Islet of Langerhans (tissue), 1 donor: Measurements from ENCODE around the gene COG6.

Experiments
- FAIRE-seq: peaks from one replicate; lab custom pipeline; 2011; peaks lifted over from hg19 to GRCh38; lab: Jason Lieb, UNC

COG6 gene

DNA sequence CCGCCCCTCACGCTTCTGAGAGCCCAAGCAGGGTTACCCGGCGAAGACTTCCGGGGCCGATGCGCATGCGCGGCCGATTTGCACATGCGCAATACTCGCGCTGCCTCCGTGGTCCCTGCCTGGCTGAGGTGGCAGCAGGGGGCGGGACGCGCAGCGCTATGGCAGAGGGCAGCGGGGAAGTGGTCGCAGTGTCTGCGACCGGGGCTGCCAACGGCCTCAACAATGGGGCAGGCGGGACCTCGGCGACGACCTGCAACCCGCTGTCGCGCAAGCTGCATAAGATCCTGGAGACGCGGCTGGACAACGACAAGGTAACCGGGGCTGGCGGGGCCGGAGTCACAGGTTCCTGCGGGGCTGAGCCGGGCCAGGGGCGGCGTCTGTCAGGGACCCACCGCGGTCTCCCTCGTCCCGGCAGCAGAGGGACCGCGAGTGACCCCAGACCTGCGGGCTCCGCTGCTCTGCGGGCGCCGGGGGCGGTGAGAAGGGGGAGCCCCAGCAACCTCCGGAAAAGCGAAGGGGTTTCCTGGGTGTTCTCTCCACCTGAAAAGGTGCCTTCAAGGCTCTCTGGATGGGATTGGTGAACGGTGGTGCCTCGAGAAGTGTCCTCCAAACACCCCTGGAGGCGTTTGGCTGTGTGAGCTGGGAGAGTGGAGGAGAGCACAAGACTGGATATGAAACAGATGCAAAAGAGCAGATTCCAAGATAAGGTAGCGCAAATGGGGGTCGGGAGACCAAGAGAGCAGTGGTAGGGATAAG, at the start of gene COG6:
COG6 (plus strand) TSS at position 94 of the 756 bp plus-strand sequence; CDS start at position 159, 65 bp downstream.
- no peak for FAIRE-seq

DNA sequence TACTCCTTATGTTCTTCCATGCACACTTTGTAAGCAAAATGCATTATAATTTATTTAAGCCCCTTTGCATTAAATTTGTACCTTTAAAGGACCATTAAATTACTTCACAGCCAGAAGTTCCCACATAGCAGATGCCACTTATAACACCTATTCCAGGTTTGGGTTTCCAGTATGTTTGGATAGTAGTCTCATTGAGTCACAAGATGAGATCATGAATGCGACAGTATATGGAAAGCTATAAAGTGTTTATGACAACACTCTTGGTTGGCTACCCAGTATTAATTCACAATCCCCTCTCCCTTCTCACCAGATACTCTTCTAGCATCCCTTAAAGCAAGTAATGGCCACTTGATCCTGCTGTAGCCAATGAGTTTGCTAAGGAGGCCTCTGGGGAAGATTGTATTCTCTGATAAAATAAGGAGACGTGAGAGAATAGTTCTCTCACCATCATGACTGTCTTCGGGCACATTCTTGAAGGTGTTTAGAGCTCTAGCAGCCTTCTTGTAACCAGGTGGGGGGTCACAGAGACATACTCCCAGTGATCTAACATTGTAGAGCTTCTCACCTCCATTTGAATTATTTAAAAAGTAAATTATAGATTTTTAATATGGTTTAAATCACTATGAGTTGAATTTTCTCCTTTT, 49.7 kb upstream of the COG6 start:
- no peak for FAIRE-seq

GRCh38 chr13:39607876-39608275, 47.6 kb upstream of the COG6 start:
- FAIRE-seq = no peak

DNA sequence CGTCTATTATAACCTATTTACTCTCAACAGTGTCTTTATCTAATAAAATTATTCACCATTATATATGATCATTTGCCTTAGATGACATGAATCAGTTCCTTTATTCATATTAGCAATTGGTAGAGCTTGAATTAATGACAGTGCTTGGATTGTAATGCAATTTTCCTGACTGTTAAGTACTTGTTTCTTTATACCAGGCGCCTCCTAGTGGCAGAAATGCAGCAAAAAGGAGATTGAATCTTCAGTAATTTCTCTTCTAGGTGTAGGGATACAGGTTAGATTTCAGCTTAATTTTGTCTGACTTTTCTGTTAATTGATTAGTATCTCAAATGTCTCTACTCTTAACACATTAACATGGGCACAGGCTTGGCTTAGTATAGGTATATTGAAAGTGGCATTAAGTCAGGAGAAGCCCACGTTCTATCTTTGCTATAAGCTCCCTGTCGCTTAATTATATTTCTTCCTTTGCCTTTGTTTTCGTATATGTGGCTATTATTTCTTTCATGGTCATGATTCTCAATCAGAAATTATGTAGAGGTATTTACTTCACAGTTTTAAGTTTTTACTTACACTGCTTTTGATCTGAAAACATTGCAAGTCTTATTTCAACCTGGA, 43.3 kb upstream of the COG6 start:
- FAIRE-seq = peak; percentile 96

DNA sequence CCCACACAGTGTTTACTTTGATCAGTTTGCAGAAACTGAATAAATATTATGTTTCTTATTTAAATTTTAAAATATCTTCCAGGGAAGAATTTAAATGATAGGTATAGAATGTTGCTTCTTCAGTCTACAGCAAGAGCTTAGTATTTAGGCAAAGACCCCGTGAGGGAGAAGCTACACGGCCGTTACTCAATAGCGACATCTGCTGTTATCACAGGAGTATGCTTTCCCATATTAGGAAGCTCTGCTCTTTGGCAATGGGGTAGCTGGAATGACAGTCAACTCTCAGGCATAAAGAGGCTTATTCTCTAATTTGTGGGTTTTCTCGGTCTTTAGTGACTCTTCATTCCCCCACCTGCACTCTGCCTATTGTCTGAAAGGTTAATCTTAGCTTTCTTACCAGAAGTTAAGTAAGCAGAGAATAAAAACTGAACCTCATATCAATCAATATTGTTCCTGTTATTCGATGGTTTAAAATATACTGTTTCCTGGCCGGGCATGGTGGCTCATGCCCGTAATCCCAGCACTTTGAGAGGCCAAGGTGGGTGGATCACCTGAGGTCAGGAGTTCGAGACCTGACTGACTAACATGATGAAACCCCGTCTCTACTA, 39.3 kb upstream of the COG6 start:
- peak; percentile 96 for FAIRE-seq

DNA sequence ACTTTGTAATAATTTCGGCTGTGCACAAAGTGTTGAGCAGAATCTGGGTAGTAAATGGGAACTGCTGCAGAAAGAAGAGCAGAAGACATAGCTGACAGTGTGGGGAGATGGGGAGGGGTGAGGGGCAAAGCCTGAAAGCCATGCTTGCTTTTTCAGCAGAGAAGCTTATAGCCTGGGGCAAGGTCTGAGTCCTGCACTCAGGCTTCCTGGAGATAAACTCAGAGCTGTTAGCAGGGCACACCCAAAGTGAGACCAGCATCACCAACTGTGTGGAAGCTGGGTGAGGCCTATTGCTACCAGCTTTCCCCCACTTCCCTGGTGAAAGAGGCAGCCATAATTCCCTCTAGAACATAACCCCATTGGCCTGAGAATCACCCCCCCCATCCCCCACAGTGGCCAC, 36.9 kb upstream of the COG6 start:
- FAIRE-seq = no peak

GRCh38 chr13:39623466-39623865, 32.0 kb upstream of the COG6 start:
- FAIRE-seq = no peak

DNA sequence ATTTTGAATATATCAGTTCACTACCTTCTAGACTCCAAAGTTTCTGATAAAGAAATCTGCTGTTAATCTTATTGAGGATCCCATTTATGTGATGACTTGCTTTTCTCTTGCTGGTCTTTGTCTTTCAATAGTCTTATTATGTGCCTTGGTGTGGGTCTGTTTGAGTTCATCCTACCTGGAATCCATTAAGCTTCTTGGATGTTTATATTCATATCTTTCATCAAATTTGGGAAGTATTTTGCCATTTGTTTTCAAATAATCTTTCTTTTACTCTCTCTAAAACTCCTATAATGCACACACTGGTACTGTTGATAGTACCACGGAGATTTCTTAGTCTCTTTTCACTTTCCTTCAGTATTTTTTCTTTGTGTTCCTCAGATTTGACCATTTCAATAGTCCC, 24.2 kb upstream of the COG6 start:
- no peak for FAIRE-seq

DNA sequence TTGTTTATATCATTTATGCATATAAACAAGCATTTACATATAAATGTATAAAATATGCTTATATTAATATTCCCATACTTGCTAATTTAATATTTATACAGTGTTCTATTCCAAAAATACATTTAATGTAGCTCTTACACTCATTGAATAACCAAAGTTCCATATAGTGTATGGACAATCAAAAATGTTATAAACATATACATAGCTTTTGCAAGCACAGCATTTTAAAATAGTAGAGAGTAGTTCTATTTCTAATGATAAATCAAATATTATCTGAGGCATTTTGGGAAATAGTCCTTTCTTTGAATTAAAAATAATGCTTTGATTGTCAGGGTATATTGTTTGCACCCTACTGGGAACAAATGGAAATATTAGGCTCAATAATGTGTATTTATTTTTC, 22.5 kb upstream of the COG6 start:
- FAIRE-seq = no peak

GRCh38 chr13:39635564-39635963, 19.9 kb upstream of the COG6 start:
- no peak for FAIRE-seq

DNA sequence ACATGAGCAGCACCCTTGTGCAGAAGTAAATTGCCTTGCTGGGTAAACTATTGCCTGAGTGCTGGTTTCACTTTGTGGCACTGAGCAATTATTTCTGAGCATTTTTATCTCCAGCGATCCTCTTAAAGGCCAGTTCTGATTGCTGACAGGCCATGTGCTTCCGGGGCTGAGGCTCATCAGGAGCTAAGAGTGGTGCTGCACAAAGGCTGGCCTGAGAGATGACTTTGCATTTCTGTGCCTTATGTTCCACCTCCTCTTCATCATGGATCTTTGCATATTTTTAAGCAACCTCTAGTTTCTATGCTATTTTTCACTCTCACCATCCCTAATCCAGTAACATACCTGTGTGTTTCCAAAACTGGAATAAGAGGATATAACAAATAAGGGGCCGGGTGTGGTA, 17.6 kb upstream of the COG6 start:
- FAIRE-seq = no peak

DNA sequence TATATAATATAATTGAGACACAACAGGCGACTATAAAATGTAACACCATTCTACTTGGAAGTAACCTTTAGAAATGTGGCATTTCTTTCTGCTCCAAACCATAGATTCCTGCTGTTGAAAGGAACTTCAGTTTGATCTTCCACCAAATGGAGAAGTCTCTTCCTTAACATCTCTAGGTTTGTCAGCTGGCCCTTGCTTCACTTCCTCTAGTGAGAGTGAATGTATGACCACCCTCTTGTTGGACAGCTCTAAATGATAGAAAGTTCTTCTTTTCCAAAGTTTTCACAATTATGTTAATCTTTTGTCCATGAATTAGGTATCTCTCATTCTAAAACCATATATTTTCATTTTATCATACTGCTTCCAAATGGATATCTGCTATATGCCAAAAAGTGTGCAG, 13.8 kb upstream of the COG6 start:
- no peak for FAIRE-seq

- no peak for FAIRE-seq
Measured at GRCh38 chr13:39646122-39646521, 9.3 kb upstream of the COG6 start.

- peak; percentile 66 for FAIRE-seq
Measured at GRCh38 chr13:39655041-39655568, 357 bp upstream of the COG6 start.

DNA sequence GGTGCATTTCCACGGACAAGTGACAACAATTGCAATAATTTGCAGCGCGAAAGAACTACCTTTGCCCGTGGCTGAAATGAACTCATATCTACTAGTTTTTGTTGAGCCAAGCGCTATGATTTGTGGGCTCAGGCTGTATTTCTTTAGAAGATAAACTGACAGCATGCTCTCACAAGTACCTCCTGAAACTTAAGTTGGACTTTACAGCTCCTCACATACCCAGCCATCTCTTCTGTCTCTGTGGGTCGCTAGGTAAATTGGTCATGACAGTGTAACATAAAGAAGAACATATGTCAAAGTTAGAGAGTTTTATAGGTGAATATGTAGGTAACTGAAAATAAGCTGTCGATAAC, 839 bp downstream of the COG6 start:
- no peak for FAIRE-seq

DNA sequence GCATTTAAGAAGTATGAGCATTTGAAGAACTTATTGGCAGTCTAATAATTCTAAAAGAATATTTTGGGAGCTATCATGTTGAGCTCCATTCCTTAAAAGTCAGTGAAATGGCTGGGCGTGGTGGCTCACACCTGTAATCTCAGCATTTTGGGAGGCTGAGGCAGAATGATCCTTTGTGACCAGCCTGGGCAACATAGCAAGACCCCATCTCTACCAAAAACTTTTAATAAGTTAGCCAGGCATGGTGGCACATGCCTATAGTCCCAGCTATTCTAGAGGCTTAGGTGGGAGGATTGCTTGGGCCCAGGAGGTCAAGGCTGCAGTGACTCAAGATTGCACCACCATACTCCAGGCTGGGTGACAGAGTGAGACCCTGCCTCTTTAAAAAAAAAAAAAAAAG, 8.0 kb downstream of the COG6 start:
- FAIRE-seq = no peak

- no peak for FAIRE-seq
Measured at GRCh38 chr13:39663958-39664357, 8.5 kb downstream of the COG6 start.

- no peak for FAIRE-seq
Measured at GRCh38 chr13:39665763-39666162, 10.3 kb downstream of the COG6 start.

- FAIRE-seq = peak; percentile 79
Measured at GRCh38 chr13:39670445-39670844, 15.0 kb downstream of the COG6 start.

DNA sequence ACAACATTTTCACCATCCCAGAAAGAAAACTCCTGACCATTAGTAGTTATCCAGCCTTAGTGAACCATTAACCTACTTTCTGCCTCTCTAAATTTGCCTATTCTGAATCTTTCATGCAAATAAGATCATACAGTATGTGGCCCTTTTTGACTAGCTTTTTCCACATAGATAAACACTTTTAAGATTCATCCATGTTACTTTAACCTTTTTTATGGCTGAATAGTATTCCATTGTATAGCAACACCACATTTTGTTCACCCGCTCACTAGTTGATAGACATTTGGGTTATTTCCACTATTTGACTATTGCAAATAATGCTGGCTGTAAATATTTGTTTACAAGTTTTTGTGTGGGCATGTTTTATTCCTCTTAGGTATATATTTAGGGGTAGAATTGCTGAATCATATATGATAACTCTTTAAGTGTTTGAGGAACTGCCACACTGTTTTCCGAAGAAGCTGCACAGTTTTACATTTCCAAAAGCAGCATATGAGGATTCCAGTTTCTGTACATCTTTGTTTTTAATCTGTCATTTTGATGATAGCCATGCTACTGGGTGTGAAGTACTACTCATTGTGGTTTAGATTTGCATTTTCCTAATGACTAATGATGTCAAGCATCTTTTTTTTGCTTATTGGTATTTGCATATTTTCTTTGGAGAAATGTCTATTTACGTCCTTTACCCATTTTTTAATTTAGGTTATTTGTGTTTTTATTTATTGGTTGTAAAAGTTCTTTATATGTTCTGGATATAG, 17.1 kb downstream of the COG6 start:
- FAIRE-seq = no peak

DNA sequence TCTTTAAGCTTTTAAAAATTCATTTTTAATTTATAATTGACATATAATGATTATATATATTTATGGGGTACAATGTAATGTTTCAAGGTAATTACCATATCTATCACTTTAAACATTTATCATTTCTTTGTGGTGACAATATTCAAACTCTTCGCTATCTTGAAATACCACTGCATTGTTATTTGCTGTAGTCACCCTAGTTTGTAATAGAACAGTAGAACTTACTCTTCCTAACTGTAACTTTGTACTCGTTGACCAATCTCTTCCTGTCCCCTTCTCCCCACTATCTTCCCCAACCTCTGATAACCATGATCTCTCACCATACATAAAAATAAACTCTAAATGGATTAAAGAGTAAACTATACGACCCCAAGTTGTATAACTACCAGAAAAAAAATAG, 20.4 kb downstream of the COG6 start:
- FAIRE-seq = no peak

DNA sequence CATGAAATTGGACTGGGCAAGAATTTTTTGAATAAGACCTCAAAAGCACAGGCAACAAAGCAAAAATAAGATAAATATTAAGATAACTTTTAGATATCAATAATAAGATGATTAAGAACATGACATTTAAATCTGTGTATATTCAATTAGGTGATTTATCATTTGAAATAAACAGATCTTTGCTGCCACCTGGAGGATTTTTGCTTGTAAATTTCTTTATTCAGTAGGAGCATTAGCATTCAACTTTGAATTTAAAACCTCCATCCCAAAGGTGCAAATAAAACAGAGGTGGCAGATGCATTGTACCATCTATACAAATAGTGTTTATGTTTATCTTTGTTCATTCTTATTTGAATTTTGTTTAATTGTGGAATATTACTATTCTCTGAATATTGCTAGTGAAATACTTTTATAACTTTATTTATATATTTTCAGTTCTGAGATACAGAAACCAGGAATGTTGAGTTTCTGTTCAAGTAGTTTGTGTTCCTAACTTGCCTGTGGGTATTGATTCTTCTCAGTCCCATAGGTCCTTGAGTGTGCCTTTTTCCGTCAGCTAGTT, 20.9 kb downstream of the COG6 start:
- peak; percentile 96 for FAIRE-seq
